Measurements from ENCODE around the gene EHMT1.

- TF ChIP-seq, protein P1, sequence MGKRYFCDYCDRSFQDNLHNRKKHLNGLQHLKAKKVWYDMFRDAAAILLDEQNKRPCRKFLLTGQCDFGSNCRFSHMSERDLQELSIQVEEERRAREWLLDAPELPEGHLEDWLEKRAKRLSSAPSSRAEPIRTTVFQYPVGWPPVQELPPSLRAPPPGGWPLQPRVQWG (CRISPR knock-in tag; IDR thresholded peaks at IDR 0.05; ENCODE audit: borderline replicate concordance, low read depth) = no peak
- TF ChIP-seq TFDP2 (CRISPR knock-in tag; IDR thresholded peaks at IDR 0.05) = no peak
- no peak for TF ChIP-seq MXI1 (IDR thresholded peaks at IDR 0.05; ENCODE audit: borderline replicate concordance, low read depth, low read length)
- TF ChIP-seq NFIC (IDR thresholded peaks at IDR 0.05; ENCODE audit: low read length) = no peak
- TF ChIP-seq RBAK (CRISPR knock-in tag; IDR thresholded peaks at IDR 0.05) = no peak
- no peak for TF ChIP-seq ZC3H4 (CRISPR knock-in tag; IDR thresholded peaks at IDR 0.05; ENCODE audit: borderline replicate concordance)
- TF ChIP-seq RAD21 (CRISPR knock-in tag; IDR thresholded peaks at IDR 0.05) = no peak
- TF ChIP-seq POLR2A (IDR thresholded peaks at IDR 0.05; ENCODE audit: insufficient read depth in 1 of 2, low read depth in 2 of 2, low read length in 2 of 2) = no peak
- TF ChIP-seq CTCF (CRISPR knock-in tag; IDR thresholded peaks at IDR 0.05) = no peak
- TF ChIP-seq ZNF18 (CRISPR knock-in tag; IDR thresholded peaks at IDR 0.05; ENCODE audit: insufficient replicate concordance) = no peak
Measured at GRCh38 chr9:137823986-137824771, 205.4 kb downstream of the EHMT1 start.

Data from HepG2 (cell line).